ENCODE measurements around the gene VLDLR.

DNA sequence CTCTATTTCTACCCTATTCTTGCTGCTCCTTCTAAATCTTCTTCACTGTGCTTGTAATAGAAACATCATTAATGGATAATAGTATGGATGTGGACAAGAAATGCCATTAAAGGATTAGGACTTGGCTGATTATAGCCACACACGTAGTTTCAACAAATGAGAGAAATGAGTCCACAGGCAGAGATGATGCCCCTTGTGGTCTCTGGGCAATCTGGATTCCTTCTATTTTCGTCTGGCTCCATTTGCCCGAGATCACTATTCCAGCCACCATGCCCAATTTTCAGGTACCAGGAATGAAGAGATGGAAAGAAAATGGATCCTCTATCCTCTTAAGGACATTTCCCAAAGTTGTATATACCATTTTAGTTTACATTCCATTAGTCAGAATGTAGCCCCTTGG lies 13.2 kb downstream of the VLDLR start:
- TF ChIP-seq, protein P1, sequence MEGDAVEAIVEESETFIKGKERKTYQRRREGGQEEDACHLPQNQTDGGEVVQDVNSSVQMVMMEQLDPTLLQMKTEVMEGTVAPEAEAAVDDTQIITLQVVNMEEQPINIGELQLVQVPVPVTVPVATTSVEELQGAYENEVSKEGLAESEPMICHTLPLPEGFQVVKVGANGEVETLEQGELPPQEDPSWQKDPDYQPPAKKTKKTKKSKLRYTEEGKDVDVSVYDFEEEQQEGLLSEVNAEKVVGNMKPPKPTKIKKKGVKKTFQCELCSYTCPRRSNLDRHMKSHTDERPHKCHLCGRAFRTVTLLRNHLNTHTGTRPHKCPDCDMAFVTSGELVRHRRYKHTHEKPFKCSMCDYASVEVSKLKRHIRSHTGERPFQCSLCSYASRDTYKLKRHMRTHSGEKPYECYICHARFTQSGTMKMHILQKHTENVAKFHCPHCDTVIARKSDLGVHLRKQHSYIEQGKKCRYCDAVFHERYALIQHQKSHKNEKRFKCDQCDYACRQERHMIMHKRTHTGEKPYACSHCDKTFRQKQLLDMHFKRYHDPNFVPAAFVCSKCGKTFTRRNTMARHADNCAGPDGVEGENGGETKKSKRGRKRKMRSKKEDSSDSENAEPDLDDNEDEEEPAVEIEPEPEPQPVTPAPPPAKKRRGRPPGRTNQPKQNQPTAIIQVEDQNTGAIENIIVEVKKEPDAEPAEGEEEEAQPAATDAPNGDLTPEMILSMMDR (IDR thresholded peaks at IDR 0.05) = peak; percentile 26
- no peak for TF ChIP-seq EZH2phosphoT487 (IDR thresholded peaks at IDR 0.05)

Data from neural progenitor cell (in vitro differentiated cells).